Raji (cell line): ENCODE results near the gene LEF1.

Experiments
- POLR2A ChIP-seq: IDR thresholded peaks from 2 replicates; pipeline ENCODE4 v1.6.1; 2011; ENCODE audit warnings: low read depth, low read length, control low read depth; ENCODE audit not compliant: insufficient read depth

Gene LEF1

DNA sequence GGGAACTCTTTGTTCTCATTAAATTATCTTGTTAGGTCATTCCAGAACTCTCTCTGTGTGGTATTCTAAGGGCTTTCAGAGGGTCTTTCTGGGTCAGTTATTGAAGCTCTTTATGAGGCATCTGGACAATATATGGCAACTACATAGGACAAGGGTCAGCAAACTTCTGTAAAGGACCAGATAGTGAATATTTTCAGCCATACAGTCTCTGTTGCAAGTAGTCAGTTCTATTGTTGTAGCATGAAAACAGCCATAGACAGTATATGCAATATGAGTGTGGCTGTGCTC, 143.9 kb downstream of the LEF1 start:
- TF ChIP-seq POLR2A, result no peak

DNA sequence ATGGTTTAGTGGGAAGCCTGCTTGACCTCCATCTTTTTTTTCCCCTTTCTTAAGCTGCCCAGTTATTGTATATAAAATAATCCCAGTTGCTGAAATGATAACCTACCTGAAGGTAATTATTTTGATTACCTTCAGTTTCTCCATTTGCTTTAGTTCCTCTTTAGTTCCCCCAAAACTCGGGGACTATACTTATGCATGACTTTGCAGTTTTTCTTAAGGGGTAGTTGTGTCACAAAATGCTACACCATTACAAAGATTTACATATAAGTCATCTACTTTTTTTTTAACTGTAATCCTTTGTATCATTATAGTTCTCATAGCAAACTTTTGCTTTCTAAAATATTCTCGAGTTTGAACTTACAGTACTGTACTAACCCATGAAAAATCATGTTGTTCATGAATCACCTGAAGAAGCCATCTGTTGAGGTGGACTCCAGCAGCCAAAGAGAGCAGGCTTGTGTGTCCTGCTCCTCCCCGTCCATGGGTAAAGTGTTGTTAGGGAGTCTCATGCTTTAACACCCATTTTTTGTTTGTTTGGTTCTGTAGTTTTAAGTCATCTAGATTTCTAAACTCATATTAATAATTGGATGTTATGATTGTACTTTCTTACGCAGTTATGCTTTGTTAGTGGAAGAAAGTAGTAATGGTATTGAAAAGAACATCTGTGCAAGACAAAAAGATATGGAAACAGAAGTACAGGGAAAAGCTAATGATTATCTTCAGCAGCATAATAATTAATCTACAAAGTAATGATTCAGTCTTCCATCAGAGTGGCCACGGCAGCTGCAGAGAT, 144.5 kb downstream of the LEF1 start:
- TF ChIP-seq POLR2A, result no peak

DNA sequence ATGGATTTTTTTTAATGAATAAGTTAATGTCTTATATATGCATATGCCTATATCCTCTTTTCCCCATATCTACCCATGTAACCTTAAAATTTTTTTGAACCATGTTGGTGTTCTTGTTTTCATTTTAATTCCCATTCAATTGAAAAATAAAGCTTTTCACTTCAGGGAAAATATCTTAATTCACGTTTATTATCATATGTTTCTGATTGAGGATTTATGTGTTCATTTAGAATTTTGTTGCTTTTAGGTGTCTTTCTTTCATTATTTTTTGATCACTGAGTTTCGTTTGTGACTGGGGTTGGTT, 149.9 kb downstream of the LEF1 start:
- no peak for TF ChIP-seq POLR2A

- no peak for TF ChIP-seq POLR2A
Measured at GRCh38 chr4:108018040-108018883, 150.5 kb downstream of the LEF1 start.

- TF ChIP-seq POLR2A, result no peak
Measured at GRCh38 chr4:108013955-108014354, 154.8 kb downstream of the LEF1 start.

DNA sequence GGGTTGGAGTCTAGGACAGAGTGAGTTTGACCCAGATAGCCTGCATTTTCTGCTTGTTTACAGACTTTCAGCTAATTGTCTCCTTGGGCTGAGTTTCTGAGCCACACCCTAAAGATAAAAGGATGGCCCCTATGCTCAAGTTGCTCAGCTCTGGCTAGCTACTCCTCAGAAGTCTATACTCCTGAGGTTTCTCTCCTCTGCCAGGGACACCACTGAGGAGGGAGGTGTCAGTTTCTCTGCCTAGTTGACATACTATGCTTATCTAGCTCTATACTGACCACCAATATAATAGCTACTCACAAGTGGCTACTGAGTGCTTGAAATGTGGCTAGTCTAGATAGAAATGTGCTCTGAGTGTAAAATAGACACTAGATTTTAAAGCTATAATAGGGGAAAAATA, 155.4 kb downstream of the LEF1 start:
- no peak for TF ChIP-seq POLR2A

GRCh38 chr4:108010167-108010566, 158.6 kb downstream of the LEF1 start:
- TF ChIP-seq POLR2A, result no peak

GRCh38 chr4:108008721-108009120, 160.0 kb downstream of the LEF1 start:
- TF ChIP-seq POLR2A, result no peak

DNA sequence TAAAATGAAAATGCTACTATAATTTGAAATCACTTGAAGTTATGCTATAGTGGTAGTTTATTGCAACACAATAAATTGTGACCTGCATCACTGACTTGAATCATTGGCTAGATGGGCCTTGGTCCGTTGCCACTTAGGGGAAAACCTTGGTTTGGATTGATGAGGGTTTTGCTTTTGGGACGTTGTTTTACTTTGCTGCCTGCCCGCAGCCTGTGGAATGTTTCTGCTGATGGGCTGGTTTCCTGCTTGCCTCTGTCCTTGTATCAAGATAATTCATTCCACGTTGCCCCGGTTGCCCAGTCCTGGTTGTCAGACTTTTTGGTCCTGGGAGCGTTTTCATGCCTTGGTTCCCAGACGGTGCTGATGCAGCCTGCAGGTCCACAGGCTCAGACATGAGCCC, 160.7 kb downstream of the LEF1 start:
- TF ChIP-seq POLR2A, result no peak

GRCh38 chr4:108006361-108006760, 162.4 kb downstream of the LEF1 start:
- no peak for TF ChIP-seq POLR2A

GRCh38 chr4:108005807-108006206, 162.9 kb downstream of the LEF1 start:
- no peak for TF ChIP-seq POLR2A

GRCh38 chr4:108004646-108005045, 164.1 kb downstream of the LEF1 start:
- TF ChIP-seq POLR2A, result no peak

DNA sequence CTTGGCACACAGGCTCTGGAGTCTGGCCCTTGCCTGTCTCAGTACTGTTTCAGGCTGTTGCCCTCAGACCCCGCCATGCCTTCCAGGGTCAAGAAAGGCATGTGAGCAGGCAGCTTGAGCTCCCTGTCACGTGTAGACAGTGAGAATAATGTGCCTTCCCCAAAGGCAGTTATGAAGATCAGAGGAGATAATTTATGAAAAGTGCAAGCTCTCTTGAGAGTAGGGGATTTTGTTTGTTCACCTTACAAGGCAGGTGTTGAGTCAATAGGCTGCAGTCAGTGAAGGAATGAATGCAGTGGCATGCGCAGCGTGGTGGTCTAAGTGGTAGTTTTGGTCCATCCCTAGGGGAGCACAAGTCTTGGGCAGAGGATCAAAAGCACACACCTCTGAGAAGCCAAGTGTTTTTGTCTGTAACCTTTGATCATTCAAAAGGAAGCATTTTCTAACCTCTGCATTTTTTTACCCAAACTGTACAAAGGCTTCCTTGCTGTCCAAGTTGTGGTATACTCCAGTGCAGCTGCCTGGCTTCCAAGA, 164.7 kb downstream of the LEF1 start:
- TF ChIP-seq POLR2A, result no peak

DNA sequence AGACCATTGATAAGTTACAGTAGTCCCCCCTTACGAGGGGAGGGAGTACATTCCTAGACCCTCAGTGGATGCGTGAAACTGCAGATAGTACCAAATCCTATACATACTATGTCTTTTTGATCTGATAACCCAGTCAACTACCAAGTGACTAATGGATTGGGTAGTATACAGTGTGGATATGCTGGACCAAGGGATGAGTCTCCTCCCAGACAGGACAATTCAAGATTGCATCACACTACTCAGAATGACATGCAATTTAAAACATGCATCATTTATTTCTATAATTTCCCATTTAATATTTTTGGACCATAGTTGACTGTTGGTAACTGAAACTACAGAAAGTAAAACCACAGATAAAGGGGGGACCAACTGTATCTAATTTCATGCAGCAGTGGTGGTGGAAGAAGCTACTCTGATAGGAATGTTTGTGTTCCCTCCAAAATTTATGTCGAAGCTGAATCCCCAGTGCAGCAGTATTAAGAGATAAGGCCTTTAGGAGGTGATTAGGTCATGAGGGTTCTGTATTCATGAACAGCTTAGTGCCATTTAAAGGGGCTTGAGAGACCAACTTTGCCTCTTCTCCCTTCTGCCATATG, 167.1 kb downstream of the LEF1 start:
- TF ChIP-seq POLR2A, result no peak

GRCh38 chr4:107999932-108000539, 168.7 kb downstream of the LEF1 start:
- TF ChIP-seq POLR2A, result no peak
